ENCODE measurements around the gene CA7.

DNA sequence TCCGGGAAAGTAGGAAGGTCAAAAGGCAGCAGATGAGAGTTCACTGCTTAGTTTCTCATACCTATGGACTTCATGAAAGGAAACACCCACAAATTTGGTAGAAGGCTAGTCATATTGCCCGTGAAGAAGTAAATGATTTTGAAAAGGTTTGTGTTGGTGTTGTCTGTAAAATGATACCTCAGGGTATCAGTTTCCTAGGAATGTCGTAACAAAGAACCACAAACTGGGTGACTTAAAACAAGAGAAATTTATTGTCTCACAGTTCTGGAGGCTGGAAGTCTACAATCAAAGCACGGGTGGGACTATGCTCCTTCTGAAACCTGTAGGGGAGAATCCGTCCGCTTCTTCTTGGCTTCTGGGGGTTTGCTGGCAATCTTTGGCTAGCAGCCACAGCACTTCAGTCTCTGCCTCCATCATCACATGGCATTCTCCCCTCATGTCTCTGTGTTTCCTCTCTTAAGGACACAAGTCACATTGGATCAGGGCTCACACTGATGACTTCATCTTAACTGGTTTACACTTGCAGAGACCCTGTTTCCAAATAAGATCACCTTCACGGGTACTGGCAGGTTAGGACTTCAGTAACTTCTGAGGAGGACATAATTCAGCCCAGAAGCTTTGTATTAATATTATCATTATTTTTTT, 11.4 kb upstream of the CA7 start:
- TF ChIP-seq, protein P1, sequence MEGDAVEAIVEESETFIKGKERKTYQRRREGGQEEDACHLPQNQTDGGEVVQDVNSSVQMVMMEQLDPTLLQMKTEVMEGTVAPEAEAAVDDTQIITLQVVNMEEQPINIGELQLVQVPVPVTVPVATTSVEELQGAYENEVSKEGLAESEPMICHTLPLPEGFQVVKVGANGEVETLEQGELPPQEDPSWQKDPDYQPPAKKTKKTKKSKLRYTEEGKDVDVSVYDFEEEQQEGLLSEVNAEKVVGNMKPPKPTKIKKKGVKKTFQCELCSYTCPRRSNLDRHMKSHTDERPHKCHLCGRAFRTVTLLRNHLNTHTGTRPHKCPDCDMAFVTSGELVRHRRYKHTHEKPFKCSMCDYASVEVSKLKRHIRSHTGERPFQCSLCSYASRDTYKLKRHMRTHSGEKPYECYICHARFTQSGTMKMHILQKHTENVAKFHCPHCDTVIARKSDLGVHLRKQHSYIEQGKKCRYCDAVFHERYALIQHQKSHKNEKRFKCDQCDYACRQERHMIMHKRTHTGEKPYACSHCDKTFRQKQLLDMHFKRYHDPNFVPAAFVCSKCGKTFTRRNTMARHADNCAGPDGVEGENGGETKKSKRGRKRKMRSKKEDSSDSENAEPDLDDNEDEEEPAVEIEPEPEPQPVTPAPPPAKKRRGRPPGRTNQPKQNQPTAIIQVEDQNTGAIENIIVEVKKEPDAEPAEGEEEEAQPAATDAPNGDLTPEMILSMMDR (IDR thresholded peaks at IDR 0.05; ENCODE audit: low read depth, low read length), result no peak
- TF ChIP-seq, protein P2, sequence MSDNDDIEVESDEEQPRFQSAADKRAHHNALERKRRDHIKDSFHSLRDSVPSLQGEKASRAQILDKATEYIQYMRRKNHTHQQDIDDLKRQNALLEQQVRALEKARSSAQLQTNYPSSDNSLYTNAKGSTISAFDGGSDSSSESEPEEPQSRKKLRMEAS (IDR thresholded peaks at IDR 0.05; ENCODE audit: low read depth, low read length), result peak; percentile 38; the same call in 1 of the 2 replicates
- TF ChIP-seq POLR2A (IDR thresholded peaks at IDR 0.05; ENCODE audit: extremely low read depth, insufficient read length) (no peak), MYC (IDR thresholded peaks at IDR 0.05; ENCODE audit: low read depth, low read length) (no peak)

Data from NB4 (cell line).